Brain pericyte (primary cell): ENCODE measurements around the gene IL21R.
"Not testable (repeated sequence)": the region's sequence is repeated elsewhere in the genome, so short reads cannot be mapped to it uniquely, and the experiment has no call there.

Experiments
- DNase-seq: peaks from one replicate; pipeline ENCODE4 v3.0.0-alpha.2; 2012; ENCODE audit warnings: low read depth, low spot score

Gene IL21R

DNA sequence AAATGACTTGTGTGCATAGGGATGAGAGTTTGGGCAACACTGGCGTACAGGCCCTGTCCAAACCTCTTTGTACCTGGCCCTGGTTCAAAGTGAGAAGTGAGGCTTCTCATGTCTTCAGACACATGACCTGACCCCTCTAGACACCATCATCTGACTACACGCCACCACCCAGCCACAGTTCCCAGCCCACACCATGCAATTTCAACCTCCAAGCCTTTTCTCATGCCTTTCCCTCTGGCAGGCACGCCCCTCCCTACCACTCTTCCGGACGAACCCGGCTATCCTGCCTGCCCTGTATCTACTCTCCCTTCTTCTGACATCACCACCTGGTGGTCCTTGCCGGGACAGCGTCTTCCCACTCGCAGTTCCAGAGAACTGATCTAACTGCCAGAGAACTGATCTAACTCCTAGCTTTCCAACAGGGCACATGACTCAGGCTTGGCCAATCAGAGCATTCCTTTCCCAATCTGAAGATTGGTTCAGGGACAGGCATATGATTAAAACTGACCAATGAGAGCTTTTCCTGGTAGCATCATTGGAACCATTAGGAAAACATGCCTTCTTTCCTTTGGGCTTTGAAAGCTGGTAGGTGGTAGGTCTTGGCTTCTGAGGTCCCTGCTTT is 27.1 kb upstream of the IL21R start:
- peak; percentile 26 for DNase-seq

DNA sequence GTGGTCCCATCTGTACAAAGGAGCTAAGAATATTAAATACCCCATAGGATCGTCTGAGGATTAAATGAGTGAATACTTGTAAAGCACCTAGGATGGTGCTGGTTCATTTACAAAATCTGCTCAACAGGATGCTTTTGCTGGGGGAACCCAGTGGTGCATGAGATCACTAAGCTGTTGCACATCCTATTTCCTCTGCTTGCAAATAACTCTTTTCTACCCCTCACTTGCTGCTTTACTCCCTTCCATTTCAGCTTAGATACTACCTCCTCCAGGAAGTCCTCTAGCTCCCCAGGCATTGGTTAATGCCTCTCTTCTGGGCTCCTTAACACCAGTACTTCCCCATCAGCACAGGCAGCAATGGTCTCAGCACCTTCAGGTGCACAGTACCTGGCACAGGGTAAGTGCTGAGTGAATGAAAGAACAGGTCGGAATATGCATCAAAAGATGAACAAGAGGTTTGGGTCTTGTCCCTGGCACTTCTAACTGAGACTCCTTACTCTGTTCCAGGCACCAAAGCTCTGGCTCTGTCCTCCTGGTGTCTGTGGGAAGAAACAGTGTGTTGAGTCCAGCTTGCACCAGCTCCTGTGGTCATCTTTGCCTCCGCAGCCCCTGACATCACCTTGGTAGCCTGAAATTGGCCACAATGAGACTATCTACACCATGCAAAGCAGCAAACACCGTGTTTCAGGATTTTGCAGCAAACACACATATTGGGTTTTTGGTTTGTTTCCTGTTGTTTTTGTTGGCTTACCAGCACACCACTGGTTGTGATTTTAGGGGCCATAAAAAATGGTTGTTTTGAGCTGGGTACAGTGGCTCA is 24.1 kb upstream of the IL21R start:
- DNase-seq = no peak

DNA sequence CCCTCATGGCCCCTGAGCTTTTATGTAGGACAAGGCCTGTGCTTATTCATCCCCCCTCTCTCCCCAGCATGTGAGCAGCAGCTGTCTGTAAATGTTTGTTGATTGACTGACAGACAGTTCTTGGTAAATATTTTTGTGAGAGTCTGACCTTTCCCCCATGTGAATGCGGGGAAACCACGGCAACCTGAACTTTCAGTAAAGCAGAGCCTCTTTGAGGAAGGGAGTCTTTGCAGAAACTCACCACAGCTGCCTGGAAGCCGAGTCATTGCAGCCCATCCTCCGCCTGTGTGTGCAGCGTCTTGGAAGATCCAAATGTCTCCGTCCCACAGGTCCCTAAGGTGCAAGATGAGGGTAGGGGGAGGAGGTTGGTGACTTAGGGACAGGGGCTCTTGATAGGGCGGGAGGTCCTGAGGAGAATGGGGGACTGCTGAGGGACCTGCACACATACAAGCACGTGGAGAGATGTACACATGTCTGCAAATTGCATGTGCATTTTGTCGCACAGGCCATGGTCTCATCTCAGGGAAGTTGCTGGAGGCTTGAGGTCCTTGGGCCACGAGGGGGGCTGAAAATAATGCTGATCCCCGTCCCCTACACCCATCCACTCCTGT is 23.0 kb upstream of the IL21R start:
- no peak for DNase-seq

GRCh38 chr16:27379919-27380318 is 22.1 kb upstream of the IL21R start:
- no peak for DNase-seq

GRCh38 chr16:27381236-27381635 is 20.7 kb upstream of the IL21R start:
- DNase-seq = no peak

DNA sequence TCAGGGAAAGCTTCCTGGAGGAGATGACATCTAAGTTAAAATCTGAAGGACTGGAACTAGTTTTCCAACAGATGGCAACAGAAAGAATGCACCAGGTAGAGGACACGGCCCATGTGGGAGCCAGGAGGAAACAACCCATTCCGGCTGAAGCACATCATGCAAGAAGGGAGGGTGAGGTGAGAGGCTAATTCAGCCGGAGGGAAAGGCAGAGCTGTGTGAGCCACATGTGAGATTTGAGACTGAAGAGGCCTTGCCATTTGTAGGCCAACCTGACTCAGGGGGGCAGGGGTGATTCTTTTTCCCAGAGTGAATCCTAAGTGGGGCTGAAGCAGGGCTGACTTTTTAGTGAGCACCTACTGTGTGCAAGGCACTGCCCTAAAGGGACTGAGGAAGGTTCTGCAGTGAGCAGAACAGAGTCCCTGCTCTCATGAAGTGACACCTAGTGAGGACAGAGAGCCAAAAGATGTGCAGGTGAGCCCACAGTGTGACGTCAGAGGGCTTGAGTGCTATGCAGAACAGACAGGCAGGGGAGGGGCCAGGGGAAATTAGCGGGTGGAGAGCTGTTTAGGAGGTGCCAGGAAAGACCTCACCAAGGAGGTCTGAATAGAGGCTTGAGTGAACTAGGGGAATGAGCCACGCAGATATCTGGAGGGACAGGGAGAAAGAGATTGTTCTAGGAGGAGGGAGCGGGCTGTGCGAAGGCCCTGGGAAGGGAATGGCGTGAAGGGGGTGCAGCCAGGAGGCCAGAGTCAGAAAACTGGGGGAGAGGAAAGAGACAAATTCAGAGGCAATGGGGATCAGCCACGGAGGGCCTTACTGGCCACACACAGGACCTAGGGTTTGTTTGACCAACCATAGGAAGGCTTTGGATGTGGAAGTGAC is 19.8 kb upstream of the IL21R start:
- DNase-seq = no peak

- no peak for DNase-seq
Observed at GRCh38 chr16:27383556-27384243, 18.3 kb upstream of the IL21R start.

- no peak for DNase-seq
Observed at GRCh38 chr16:27384425-27384824, 17.5 kb upstream of the IL21R start.

DNA sequence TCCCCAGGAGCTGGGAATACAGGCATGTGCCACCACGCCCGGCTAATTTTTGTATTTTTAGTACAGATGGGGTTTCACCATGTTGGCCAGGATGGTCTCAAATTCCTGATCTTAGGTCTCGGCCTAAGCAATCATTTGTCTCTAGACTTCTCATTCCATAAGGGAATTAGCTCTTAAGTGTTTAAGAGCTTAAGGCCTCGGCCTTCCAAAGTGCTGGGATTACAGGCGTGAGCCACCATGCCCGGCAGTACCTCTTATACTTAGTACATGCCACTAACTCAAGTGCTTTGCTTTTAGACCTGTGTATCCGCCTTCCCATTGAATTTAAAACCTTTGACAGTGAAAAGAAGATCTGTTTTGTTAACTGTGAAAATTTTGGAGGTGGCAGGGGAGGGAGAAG is 16.6 kb upstream of the IL21R start:
- DNase-seq = no peak

GRCh38 chr16:27386674-27387073 is 15.3 kb upstream of the IL21R start:
- DNase-seq = no peak

GRCh38 chr16:27387724-27388123 is 14.2 kb upstream of the IL21R start:
- no peak for DNase-seq

GRCh38 chr16:27389272-27389961 is 12.6 kb upstream of the IL21R start:
- DNase-seq = no peak

DNA sequence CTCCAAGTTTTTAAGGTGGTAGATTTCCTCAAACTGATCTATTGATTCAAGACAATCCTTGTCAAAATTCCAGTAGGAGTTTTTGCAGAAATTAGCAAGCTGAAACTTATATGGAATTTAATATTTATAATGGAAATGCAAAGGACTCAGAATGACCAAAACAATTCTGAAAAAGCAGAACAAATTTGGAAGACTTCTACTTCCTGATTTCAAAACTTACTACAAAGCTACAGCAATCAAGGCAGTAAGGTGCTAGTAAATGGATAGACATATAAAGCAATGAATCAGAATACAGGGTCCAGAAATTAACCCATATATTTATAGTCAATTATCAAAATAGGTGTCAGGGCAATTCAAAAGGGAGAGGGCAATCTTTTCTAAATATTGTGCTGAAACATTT is 11.8 kb upstream of the IL21R start:
- DNase-seq = no peak

GRCh38 chr16:27392671-27393070 is 9.3 kb upstream of the IL21R start:
- no peak for DNase-seq

DNA sequence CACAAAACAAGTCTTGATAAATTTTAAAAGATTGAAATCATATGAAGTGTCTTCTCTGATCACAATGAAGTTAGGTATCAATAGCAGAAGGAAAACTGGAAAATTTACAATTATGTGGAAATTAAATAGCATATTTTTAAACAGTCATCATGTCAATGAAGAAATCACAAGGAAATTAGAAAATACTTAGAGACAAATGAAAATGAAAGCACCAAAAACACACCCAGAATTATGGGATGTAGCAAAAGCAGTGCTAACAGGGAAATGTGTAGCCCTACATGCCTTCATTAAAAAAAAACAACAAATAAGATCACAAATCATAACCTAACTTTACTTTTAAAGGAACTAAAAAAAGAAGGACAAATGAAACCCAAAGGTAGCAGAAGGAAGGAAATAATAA is 7.5 kb upstream of the IL21R start:
- DNase-seq = no peak

DNA sequence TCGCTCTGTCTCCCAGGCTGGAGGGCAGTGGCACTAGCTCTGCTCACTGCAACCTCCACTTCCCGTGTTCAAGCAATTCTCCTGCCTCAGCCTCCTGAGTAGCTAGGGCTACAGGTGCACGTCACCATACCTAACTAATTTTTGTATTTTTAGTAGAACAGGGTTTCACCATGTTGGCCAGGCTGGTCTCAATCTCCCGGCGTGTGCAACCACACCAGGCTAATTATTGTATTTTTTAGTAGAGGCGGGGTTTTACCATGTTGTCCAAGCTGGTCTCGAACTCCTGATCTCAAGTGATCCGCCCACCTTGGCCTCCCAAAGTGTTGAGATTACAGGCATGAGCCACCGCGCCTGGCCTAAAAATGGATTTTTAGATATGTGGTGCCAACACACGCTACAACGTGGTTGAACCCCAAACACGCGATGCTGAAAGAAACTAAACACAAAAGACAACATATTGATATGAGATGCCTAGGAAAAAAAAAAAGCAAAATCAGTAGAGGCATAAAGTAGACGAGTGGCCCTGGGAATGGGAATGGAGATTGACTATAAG is 3.6 kb upstream of the IL21R start:
- not testable (repeated sequence) for DNase-seq

DNA sequence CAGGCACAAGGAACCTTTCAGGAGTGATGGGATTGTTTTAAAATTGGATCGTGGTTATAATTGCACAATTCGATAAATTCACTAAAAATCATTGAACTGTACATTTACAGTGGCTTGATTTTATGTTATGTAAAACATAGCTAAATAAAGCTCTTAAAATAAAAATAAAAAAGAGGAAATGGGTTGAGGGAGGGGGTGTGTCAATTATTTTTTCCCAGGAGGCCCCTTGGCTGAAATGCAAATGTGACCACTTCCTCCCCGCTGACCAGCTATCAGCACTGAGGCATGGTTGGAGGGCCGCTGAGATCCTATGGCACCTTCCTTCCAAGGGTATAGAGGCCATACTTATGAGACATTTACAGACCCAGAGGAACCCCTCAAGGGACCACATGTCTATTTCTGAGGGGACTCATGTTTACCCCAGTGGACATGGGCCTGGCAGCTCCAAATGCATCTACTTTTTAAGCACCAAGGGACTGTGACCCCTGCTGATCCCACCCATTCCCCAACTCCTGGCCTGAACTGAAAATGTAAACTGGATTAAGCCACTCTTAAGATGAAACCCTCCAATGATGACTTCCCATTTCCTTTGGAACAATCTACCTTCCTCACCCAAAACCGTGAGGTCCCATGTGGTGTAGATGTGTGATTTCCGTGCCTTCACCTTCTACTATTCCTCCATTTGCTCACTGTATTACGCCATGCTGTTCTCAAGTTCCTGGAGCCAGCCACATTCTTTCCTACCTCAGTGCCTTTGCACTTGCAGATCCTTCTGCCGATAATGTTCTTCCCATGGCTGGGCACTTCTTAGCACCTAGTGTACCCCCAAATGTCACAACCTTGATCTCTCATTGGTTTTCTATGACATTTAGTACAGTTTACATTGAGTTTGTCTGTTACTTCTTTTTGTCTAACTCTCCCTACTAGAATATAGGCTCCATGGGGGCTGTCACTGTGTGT is 2.8 kb upstream of the IL21R start:
- DNase-seq = no peak

- DNase-seq = no peak
Observed at GRCh38 chr16:27399969-27400368, 2.0 kb upstream of the IL21R start.
